HG03469 (cell line): ENCODE data around the gene TTLL4.

Experiments
- ATAC-seq: cut with Tn5 transposase; IDR thresholded peaks from one replicate; pipeline ENCODE4 v1.9.1; 2021; ENCODE audit warnings: mild to moderate bottlenecking, moderate library complexity, moderate number of reproducible peaks; ENCODE audit not compliant: unreplicated experiment

Gene TTLL4

GRCh38 chr2:218781691-218782527, 71.3 kb downstream of the TTLL4 start, which contains the start of gene CYP27A1:
TSS of gene CYP27A1 (plus strand) at chr2:218782147. CDS start at chr2:218782183, 36 bp downstream.
- no peak for ATAC-seq

GRCh38 chr2:218782528-218782844, 71.9 kb downstream of the TTLL4 start:
- ATAC-seq, result no peak

GRCh38 chr2:218783688-218784087, 73.1 kb downstream of the TTLL4 start:
- ATAC-seq, result no peak

DNA sequence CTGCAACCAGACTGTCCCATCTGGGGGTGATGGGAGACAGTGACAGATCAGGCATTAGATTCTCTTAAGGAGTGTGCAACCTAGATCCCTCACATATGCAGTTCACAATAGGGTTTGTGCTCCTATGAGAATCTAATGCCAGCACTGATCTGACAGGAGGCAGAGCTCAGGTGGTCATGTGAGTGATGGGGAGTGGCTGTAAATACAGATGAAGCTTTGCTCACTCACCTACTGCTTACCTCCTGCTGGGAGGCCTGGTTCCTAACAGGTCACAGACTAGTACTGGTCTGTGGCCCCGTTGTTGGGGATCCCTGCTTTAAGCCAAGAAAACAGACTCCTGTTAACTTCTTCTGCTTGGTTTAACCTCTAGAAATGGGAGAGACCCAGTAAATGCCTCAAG, 74.5 kb downstream of the TTLL4 start:
- ATAC-seq, result no peak

GRCh38 chr2:218786133-218786532, 75.5 kb downstream of the TTLL4 start:
- no peak for ATAC-seq

- ATAC-seq, result no peak
Observed at GRCh38 chr2:218788529-218789255, 78.1 kb downstream of the TTLL4 start.

DNA sequence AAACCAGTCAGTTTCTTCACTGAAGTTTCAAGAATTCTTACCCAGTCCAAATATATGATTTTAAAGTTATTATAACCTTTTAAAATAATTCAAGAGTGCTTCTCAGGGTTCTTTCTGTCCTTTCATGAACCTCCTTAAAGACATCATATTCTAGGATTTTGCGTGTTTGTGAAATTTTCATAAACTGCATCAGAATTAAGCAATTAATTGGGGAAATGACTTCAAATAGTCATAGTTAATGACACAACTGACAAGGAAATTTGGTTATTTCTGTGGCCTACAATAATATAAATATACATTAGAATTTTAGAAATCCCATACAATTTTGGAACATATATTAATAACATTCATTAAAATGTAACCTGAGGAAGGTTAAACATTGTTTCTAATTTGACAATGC, 81.8 kb downstream of the TTLL4 start:
- no peak for ATAC-seq

GRCh38 chr2:218796691-218797090, 86.1 kb downstream of the TTLL4 start:
- no peak for ATAC-seq

- no peak for ATAC-seq
Observed at GRCh38 chr2:218798767-218799504, 88.3 kb downstream of the TTLL4 start.

DNA sequence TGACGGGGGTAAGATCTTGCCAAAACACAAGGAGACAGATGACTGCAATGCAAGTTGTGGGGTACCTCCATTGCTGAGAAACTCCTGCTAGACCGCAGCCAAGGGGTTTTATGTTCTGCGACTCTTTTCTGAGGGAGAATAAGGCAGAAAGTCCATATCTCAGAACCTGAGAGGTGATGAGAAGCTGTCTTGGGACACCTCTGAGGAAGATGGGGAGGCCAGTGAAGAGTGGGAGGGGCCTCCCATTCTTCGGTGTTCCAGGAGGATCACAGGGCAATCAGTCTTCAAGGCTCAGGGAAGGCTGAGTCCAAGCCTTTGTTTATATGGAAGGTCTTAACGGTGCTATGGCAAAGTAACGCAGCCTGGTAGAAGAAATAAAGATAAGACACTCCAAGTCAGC, 89.4 kb downstream of the TTLL4 start:
- ATAC-seq, result no peak

GRCh38 chr2:218802386-218802994, 91.9 kb downstream of the TTLL4 start:
- no peak for ATAC-seq

DNA sequence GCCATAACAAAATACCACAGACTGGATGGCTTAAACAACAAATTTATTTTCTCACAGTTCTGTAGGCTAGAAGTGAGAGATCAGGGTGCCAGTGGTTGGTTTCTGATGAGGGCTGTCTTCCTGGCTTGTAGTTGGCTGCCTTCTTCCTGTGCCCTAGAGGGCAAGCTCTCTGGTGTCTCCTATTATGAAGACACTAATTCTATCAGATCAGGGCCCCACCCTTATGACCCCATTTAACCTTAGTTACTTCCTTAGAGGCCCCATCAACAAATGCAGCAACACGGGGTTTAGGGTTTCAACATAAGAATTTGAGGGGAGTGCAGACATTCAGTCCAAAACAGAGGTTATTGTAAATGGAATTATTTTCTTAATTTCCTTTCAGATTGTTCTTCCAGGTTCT, 94.2 kb downstream of the TTLL4 start:
- ATAC-seq, result no peak
